ENCODE results near the gene IL2RA.
"Not testable (repeated sequence)": the region's sequence is repeated elsewhere in the genome, so short reads cannot be mapped to it uniquely, and the experiment has no call there.

Gene IL2RA

GRCh38 chr10:6011558-6011957 lies 50.6 kb downstream of the IL2RA start:
- DNase-seq = no peak

- no peak for DNase-seq
Observed at GRCh38 chr10:6010569-6010968, 51.6 kb downstream of the IL2RA start.

GRCh38 chr10:6009961-6010360 lies 52.2 kb downstream of the IL2RA start:
- no peak for DNase-seq

GRCh38 chr10:6009150-6009549 lies 53.0 kb downstream of the IL2RA start:
- DNase-seq = peak; percentile 40

- no peak for DNase-seq
Observed at GRCh38 chr10:6008497-6009142, 53.5 kb downstream of the IL2RA start.

- DNase-seq = no peak
Observed at GRCh38 chr10:6006991-6007390, 55.2 kb downstream of the IL2RA start.

GRCh38 chr10:6006546-6006945 lies 55.6 kb downstream of the IL2RA start:
- DNase-seq = no peak

GRCh38 chr10:6005856-6006395 lies 56.2 kb downstream of the IL2RA start:
- no peak for DNase-seq

- not testable (repeated sequence) for DNase-seq
Observed at GRCh38 chr10:6005161-6005804, 56.9 kb downstream of the IL2RA start.

- DNase-seq = no peak
Observed at GRCh38 chr10:6002809-6003510, 59.2 kb downstream of the IL2RA start.

GRCh38 chr10:5999440-6000165 lies 62.6 kb downstream of the IL2RA start:
- no peak for DNase-seq

- no peak for DNase-seq
Observed at GRCh38 chr10:5996696-5997095, 65.5 kb downstream of the IL2RA start.

GRCh38 chr10:5992398-5992797 lies 69.8 kb downstream of the IL2RA start:
- DNase-seq = no peak

GRCh38 chr10:5991708-5992107 lies 70.5 kb downstream of the IL2RA start:
- DNase-seq = no peak

GRCh38 chr10:5989756-5990155 lies 72.4 kb downstream of the IL2RA start:
- no peak for DNase-seq

GRCh38 chr10:5988336-5988920 lies 73.7 kb downstream of the IL2RA start:
- DNase-seq = no peak

GRCh38 chr10:5987747-5988146 lies 74.4 kb downstream of the IL2RA start:
- DNase-seq = no peak

- no peak for DNase-seq
Observed at GRCh38 chr10:5985029-5985428, 77.1 kb downstream of the IL2RA start.

- no peak for DNase-seq
Observed at GRCh38 chr10:5983774-5984173, 78.4 kb downstream of the IL2RA start.

- no peak for DNase-seq
Observed at GRCh38 chr10:5981529-5981928, 80.6 kb downstream of the IL2RA start.

GRCh38 chr10:5978230-5978489 lies 84.0 kb downstream of the IL2RA start:
- DNase-seq = no peak

GRCh38 chr10:5977471-5978229 lies 84.5 kb downstream of the IL2RA start, which contains the start of gene IL15RA:
TSS of gene IL15RA (minus strand) at chr10:5977543. CDS start at chr10:5977492, 51 bp downstream.
- peak; percentile 44 for DNase-seq

All from fibroblast of skin of abdomen (primary cell).